Dermis blood vessel endothelial cell (primary cell): ENCODE results near the gene CT45A2. TPM values are rescaled to one million over a fixed set of nuclear protein-coding genes. Genes with fewer than 3 reads are reported as not detected.
"Not testable (repeated sequence)": the region's sequence is repeated elsewhere in the genome, so short reads cannot be mapped to it uniquely, and the experiment has no call there.

Experiments used
- DNase-seq: peaks from one replicate; pipeline ENCODE4 v3.0.0; 2010
- total RNA-seq: library from RNA; depleted of rRNA; stranded (reverse); fragments of >200 nt; gene quantifications from 2 replicates; pipeline ENCODE4 v1.2.3, GENCODE V29; 2014

CT45A2 gene
- not detected in 2 replicates for total RNA-seq

GRCh38 chrX:135819912-135820311 is at the start of gene CT45A2:
TSS of gene CT45A2 (minus strand) at chrX:135820012. CDS start at chrX:135816265, 3,747 bp downstream.
- not testable (repeated sequence) for DNase-seq

GRCh38 chrX:135854438-135854837 is 34.6 kb upstream of the CT45A2 start, which contains the start of gene CT45A8:
TSS of gene CT45A8 (minus strand) at chrX:135854538. CDS start at chrX:135850783, 3,755 bp downstream.
- DNase-seq, result not testable (repeated sequence)

- DNase-seq, result not testable (repeated sequence)
Measured at GRCh38 chrX:135837180-135837579, 17.4 kb upstream of the CT45A2 start, which contains the start of gene CT45A7. TSS of gene CT45A7 (minus strand) at chrX:135837280. CDS start at chrX:135833533, 3,747 bp downstream.

- not testable (repeated sequence) for DNase-seq
Measured at GRCh38 chrX:135802687-135803086, 17.1 kb downstream of the CT45A2 start, which contains the start of gene CT45A6. TSS of gene CT45A6 (minus strand) at chrX:135802787. CDS start at chrX:135798993, 3,794 bp downstream.

- not testable (repeated sequence) for DNase-seq
Measured at GRCh38 chrX:135785403-135785802, 34.4 kb downstream of the CT45A2 start, which contains the start of gene CT45A5. TSS of gene CT45A5 (minus strand) at chrX:135785503. CDS start at chrX:135781729, 3,774 bp downstream.

GRCh38 chrX:135768091-135768490 is 51.7 kb downstream of the CT45A2 start, which contains the start of gene CT45A3:
TSS of gene CT45A3 (minus strand) at chrX:135768191. CDS start at chrX:135764444, 3,747 bp downstream.
- DNase-seq, result not testable (repeated sequence)

Other genes starting within 250 kb of the CT45A2 start
- not detected in 2 replicates for gene CT45A1, start 106.4 kb downstream of the CT45A2 start, total RNA-seq
- gene CT45A3, start 51.8 kb downstream of the CT45A2 start, total RNA-seq, result not detected in 2 replicates
- not detected in 2 replicates for gene CT45A5, start 34.5 kb downstream of the CT45A2 start, total RNA-seq
- not detected in 2 replicates for gene CT45A6, start 17.2 kb downstream of the CT45A2 start, total RNA-seq
- gene CT45A7, start 17.3 kb upstream of the CT45A2 start, total RNA-seq, result not detected in 2 replicates
- gene CT45A8, start 34.5 kb upstream of the CT45A2 start, total RNA-seq, result not detected in 2 replicates
- gene CT45A9, start 51.8 kb upstream of the CT45A2 start, total RNA-seq, result not detected in 2 replicates
- gene CT45A10, start 73.4 kb upstream of the CT45A2 start, total RNA-seq, result not detected in 2 replicates
- gene SAGE1, start 73.7 kb upstream of the CT45A2 start, total RNA-seq, result not detected in 2 replicates
- 5.8 and 13.0 TPM in 2 replicates for gene MMGT1, start 154.0 kb upstream of the CT45A2 start, total RNA-seq
- gene SLC9A6, start 165.4 kb upstream of the CT45A2 start, total RNA-seq, result 18.4 and 19.3 TPM in 2 replicates